ENCODE measurements around the gene RNF14.

Gene RNF14

DNA sequence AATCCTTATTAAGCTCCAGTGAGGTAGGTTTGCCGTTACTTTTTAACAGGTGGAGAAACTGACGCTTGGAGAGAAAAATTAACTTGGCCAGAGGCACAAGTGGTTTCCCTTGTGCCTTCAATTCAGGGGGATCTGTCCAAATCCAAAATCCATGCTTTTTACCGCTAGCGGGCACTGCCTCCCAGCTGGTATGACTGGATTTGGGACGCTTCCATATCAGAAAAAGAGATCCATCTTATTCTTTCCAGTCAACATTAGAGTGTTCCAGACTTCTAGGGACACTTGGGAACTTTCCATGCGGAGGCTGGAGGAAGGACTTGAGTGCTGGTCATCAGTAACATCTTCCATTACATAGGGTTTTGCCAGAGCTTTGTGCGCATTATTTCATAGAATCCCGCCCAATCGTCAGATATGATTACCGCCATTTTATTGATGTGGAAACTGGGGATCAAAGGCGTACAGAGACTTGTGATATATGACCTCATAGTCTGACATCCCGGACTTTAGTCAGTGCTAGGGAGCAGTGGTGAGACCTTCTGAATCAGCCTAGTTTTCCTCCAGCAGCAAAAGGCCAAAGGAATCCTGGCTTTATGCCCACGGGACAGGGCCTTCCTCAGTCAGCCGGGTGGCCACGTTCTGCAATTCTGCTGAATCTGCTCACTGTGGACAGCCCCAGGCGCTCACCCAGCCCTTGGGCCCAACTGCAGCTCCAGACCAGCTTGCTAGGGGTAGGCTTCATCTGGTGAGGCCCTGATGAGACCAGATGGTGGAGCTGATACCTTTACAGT is 45.0 kb downstream of the RNF14 start:
- no peak overlapping the region for H3K27ac ChIP-seq
- DNase-seq, result no peak
- no peaks in the 10 kb centered on the region for H3K27me3 ChIP-seq (replicated peaks)
- no peak overlapping the region for H3K4me3 ChIP-seq (ENCODE audit: low read depth, low read length)
- TF ChIP-seq, protein P1, sequence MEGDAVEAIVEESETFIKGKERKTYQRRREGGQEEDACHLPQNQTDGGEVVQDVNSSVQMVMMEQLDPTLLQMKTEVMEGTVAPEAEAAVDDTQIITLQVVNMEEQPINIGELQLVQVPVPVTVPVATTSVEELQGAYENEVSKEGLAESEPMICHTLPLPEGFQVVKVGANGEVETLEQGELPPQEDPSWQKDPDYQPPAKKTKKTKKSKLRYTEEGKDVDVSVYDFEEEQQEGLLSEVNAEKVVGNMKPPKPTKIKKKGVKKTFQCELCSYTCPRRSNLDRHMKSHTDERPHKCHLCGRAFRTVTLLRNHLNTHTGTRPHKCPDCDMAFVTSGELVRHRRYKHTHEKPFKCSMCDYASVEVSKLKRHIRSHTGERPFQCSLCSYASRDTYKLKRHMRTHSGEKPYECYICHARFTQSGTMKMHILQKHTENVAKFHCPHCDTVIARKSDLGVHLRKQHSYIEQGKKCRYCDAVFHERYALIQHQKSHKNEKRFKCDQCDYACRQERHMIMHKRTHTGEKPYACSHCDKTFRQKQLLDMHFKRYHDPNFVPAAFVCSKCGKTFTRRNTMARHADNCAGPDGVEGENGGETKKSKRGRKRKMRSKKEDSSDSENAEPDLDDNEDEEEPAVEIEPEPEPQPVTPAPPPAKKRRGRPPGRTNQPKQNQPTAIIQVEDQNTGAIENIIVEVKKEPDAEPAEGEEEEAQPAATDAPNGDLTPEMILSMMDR (IDR thresholded peaks at IDR 0.05; ENCODE audit: low read depth, low read length, missing control alignments), result no peak
- in situ Hi-C loops (cut with HindIII; ENCODE audit: low pct_ligation_motif_present, low sequenced_read_pairs), result no loop called here
- H3K36me3 ChIP-seq (replicated peaks), result no peaks in the 10 kb centered on the region

GRCh38 chr5:142014911-142015584 is 46.1 kb downstream of the RNF14 start:
- Histone ChIP-seq H3K27ac (no peak overlapping the region), H3K27me3 (replicated peaks) (no peaks in the 10 kb centered on the region), H3K4me3 (ENCODE audit: low read depth, low read length) (no peak overlapping the region), H3K36me3 (replicated peaks) (no peaks in the 10 kb centered on the region)
- TF ChIP-seq, protein P1 (IDR thresholded peaks at IDR 0.05; ENCODE audit: low read depth, low read length, missing control alignments), result peak; percentile 37
- no peak for DNase-seq
- in situ Hi-C loops (cut with HindIII; ENCODE audit: low pct_ligation_motif_present, low sequenced_read_pairs), result no loop called here

- TF ChIP-seq, protein P1 (IDR thresholded peaks at IDR 0.05; ENCODE audit: low read depth, low read length, missing control alignments), result no peak
- H3K27me3 ChIP-seq (replicated peaks), result no peaks in the 10 kb centered on the region
- DNase-seq, result no peak
- no peak overlapping the region for H3K4me3 ChIP-seq (ENCODE audit: low read depth, low read length)
- in situ Hi-C loops (cut with HindIII; ENCODE audit: low pct_ligation_motif_present, low sequenced_read_pairs), result no loop called here
- peak overlapping the region; percentile 7 for H3K27ac ChIP-seq
- no peaks in the 10 kb centered on the region for H3K36me3 ChIP-seq (replicated peaks)
These were observed 47.1 kb downstream of the RNF14 start for GRCh38 chr5:142015781-142016533.

DNA sequence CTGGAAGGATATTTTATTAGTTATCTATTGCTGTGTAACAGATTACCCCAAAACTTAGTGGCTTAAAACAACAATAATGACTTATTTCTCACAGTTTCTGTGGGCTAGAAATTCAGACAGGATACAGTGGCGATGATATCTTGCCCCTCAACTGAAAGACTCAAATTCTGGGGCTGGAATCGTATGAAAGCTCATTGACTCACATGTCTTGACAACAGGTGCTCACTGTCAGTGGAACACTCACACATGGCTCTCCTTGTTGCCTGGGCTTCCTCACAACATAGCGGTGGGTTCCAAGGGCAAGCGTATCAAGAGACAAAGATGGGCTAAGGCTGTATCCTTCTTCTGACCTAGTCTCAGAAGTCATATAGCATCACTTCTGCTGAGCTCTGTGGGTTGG is 47.7 kb downstream of the RNF14 start:
- DNase-seq, result no peak
- TF ChIP-seq, protein P1 (IDR thresholded peaks at IDR 0.05; ENCODE audit: low read depth, low read length, missing control alignments), result no peak
- in situ Hi-C loops (cut with HindIII; ENCODE audit: low pct_ligation_motif_present, low sequenced_read_pairs), result no loop called here
- no peak overlapping the region for H3K4me3 ChIP-seq (ENCODE audit: low read depth, low read length)
- no peaks in the 10 kb centered on the region for H3K27me3 ChIP-seq (replicated peaks)
- H3K27ac ChIP-seq, result no peak overlapping the region
- H3K36me3 ChIP-seq (replicated peaks), result no peaks in the 10 kb centered on the region

DNA sequence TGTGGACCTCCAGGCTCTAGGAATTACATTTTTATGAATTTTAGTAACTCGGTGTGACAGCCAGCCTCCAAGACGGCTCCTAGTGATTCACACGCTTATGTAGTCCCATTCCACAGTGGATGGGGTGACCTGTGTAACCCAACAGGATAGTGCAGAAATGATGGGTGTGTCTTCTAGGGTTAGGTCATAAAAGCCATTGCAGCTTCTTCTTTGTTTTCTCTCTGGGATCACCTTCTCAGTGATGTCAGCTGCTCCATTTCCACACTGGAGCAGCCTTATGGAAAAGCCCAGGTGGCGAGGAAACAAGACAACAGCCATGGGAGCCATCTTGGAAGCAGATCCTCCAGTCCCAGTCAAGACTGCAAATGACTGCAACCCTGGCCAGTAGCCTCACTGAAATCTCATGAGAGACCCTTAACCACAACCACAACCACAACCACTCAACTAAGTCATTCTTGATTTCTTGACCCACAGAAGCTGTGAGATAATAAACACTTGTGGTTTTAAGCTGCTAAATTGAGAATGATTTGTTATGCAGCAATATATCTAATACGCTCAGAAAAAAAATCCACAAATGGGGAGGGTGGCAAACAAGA is 49.0 kb downstream of the RNF14 start:
- Histone ChIP-seq H3K27me3 (replicated peaks) (no peaks in the 10 kb centered on the region), H3K36me3 (replicated peaks) (no peaks in the 10 kb centered on the region), H3K27ac (no peak overlapping the region), H3K4me3 (ENCODE audit: low read depth, low read length) (no peak overlapping the region)
- peak; percentile 31 for DNase-seq
- in situ Hi-C loops (cut with HindIII; ENCODE audit: low pct_ligation_motif_present, low sequenced_read_pairs), result no loop called here
- TF ChIP-seq, protein P1 (IDR thresholded peaks at IDR 0.05; ENCODE audit: low read depth, low read length, missing control alignments), result no peak
